HEK293 (cell line): ENCODE measurements around the gene PUM1.

Source experiments
- CTCF ChIA-PET: fragments of 350-600 bp; formaldehyde crosslinking; extraction: SDS; loops from one replicate; lab custom pipeline; 2021; ENCODE audit warnings: antibody characterized with exemption; lab: Yijun Ruan, JAX
- POLR2A ChIA-PET: fragments of 300-600 bp; formaldehyde crosslinking; extraction: SDS; loops from one replicate; lab custom pipeline; 2020; ENCODE audit warnings: antibody characterized with exemption, inconsistent platforms; lab: Yijun Ruan, JAX
- H3K27ac ChIP-seq: fragments of 200-500 bp; sonication (Bioruptor generic); 2 replicates; pipeline ENCODE4 v1.5.1; 2014; ENCODE audit warnings: low read depth, low read length, control low read depth, inconsistent platforms; ENCODE audit errors: extremely low read depth
- H3K36me3 ChIP-seq, 2 experiments: fragments of 200-500 bp in 1 of 2; sonication (Bioruptor generic) in 1 of 2; 1 replicate in 1 of 2; 2 replicates in 1 of 2; pipeline ENCODE4 v1.5.1; 2014 to 2017; ENCODE audit warnings: inconsistent platforms in 2 of 2, low read length in 2 of 2; ENCODE audit not compliant: control insufficient read depth in 2 of 2, insufficient read depth in 1 of 2
- H3K4me1 ChIP-seq: fragments of 200-500 bp; sonication (Bioruptor generic); 2 replicates; pipeline ENCODE4 v1.5.1; 2014; ENCODE audit warnings: mild to moderate bottlenecking, low read length, inconsistent platforms; ENCODE audit not compliant: control insufficient read depth, insufficient read depth
- H3K4me3 ChIP-seq: 2 replicates; pipeline ENCODE4 v1.5.1; 2011; ENCODE audit warnings: low read depth, mild to moderate bottlenecking, control low read depth, low read length, moderate library complexity
- H3K9me3 ChIP-seq: fragments of 200-500 bp; sonication (Bioruptor generic); 2 replicates; pipeline ENCODE4 v1.5.1; 2014; ENCODE audit warnings: low read depth, low read length, inconsistent platforms; ENCODE audit not compliant: control insufficient read depth, insufficient read depth
- AEBP2 ChIP-seq: fragments of 450-650 bp; formaldehyde crosslinking; IDR thresholded peaks from 2 replicates; pipeline ENCODE4 v1.5.1; 2016; ENCODE audit warnings: missing biosample characterization, missing genetic modification characterization, borderline replicate concordance
- BCL11B ChIP-seq: fragments of 450-650 bp; formaldehyde crosslinking; IDR thresholded peaks from 2 replicates; pipeline ENCODE4 v1.5.1; 2016; ENCODE audit warnings: low read depth, missing biosample characterization, missing genetic modification characterization
- HOXD13 ChIP-seq: sonication (generic); formaldehyde crosslinking; IDR thresholded peaks from 2 replicates; pipeline ENCODE4 v1.8.0; 2022; ENCODE audit warnings: missing genetic modification reagents, borderline replicate concordance
- KLF10 ChIP-seq: fragments of 450-650 bp; IDR thresholded peaks from 2 replicates; pipeline ENCODE4 v1.5.1; 2018; ENCODE audit warnings: missing biosample characterization, mild to moderate bottlenecking, missing genetic modification characterization
- KLF8 ChIP-seq: fragments of 450-650 bp; formaldehyde crosslinking; IDR thresholded peaks from 2 replicates; pipeline ENCODE4 v1.5.1; 2016; ENCODE audit warnings: missing biosample characterization, missing genetic modification characterization
- PRDM1 ChIP-seq: fragments of 450-650 bp; formaldehyde crosslinking; IDR thresholded peaks from 2 replicates; pipeline ENCODE4; 2016; ENCODE audit warnings: missing biosample characterization, missing genetic modification characterization
- PRDM4 ChIP-seq: fragments of 450-650 bp; formaldehyde crosslinking; IDR thresholded peaks from 2 replicates; pipeline ENCODE4 v1.5.1; 2017; ENCODE audit warnings: missing biosample characterization, missing genetic modification characterization
- WT1 ChIP-seq: fragments of 450-650 bp; formaldehyde crosslinking; IDR thresholded peaks from 2 replicates; pipeline ENCODE4 v1.5.1; 2016; ENCODE audit warnings: missing biosample characterization, missing genetic modification characterization
- ZBTB1 ChIP-seq: fragments of 450-650 bp; formaldehyde crosslinking; IDR thresholded peaks from 2 replicates; pipeline ENCODE4 v1.5.1; 2016; ENCODE audit warnings: missing biosample characterization, missing genetic modification characterization
- ZBTB6 ChIP-seq: fragments of 450-650 bp; formaldehyde crosslinking; IDR thresholded peaks from 2 replicates; pipeline ENCODE4 v1.5.1; 2017; ENCODE audit warnings: missing biosample characterization, missing genetic modification characterization
- ZFP37 ChIP-seq: fragments of 450-650 bp; formaldehyde crosslinking; IDR thresholded peaks from 2 replicates; pipeline ENCODE4 v1.5.1; 2016; ENCODE audit warnings: missing biosample characterization, missing genetic modification characterization
- ZFP69B ChIP-seq: fragments of 450-650 bp; formaldehyde crosslinking; IDR thresholded peaks from 2 replicates; pipeline ENCODE4 v1.5.1; 2016; ENCODE audit warnings: missing biosample characterization, missing genetic modification characterization
- ZNF138 ChIP-seq: fragments of 450-650 bp; formaldehyde crosslinking; IDR thresholded peaks from 2 replicates; pipeline ENCODE4 v1.5.1; 2016; ENCODE audit warnings: missing biosample characterization, missing genetic modification characterization, borderline replicate concordance
- ZNF175 ChIP-seq: fragments of 450-650 bp; formaldehyde crosslinking; IDR thresholded peaks from 2 replicates; pipeline ENCODE4 v1.5.1; 2016; ENCODE audit warnings: missing biosample characterization, missing genetic modification characterization
- ZNF19 ChIP-seq: fragments of 450-650 bp; formaldehyde crosslinking; IDR thresholded peaks from 2 replicates; pipeline ENCODE4; 2016; ENCODE audit warnings: missing biosample characterization, missing genetic modification characterization, low read depth
- ZNF2 ChIP-seq: fragments of 450-650 bp; formaldehyde crosslinking; IDR thresholded peaks from 2 replicates; pipeline ENCODE4 v1.5.1; 2016; ENCODE audit warnings: missing biosample characterization, missing genetic modification characterization
- ZNF202 ChIP-seq: fragments of 450-650 bp; formaldehyde crosslinking; IDR thresholded peaks from 2 replicates; pipeline ENCODE4 v1.5.1; 2016; ENCODE audit warnings: missing biosample characterization, missing genetic modification characterization, borderline replicate concordance
- ZNF292 ChIP-seq: fragments of 450-650 bp; formaldehyde crosslinking; IDR thresholded peaks from 2 replicates; pipeline ENCODE4 v1.5.1; 2016; ENCODE audit warnings: low read depth, missing biosample characterization, missing genetic modification characterization, borderline replicate concordance
- ZNF335 ChIP-seq: fragments of 450-650 bp; formaldehyde crosslinking; conservative IDR thresholded peaks from 2 replicates; pipeline ENCODE4 v1.5.1; 2016; ENCODE audit warnings: missing biosample characterization, missing genetic modification characterization
- ZNF433 ChIP-seq: fragments of 450-650 bp; formaldehyde crosslinking; IDR thresholded peaks from 2 replicates; pipeline ENCODE4 v1.5.1; 2016; ENCODE audit warnings: missing biosample characterization, missing genetic modification characterization, low read depth
- ZNF510 ChIP-seq: fragments of 450-650 bp; formaldehyde crosslinking; IDR thresholded peaks from 2 replicates; pipeline ENCODE4 v1.5.1; 2018; ENCODE audit warnings: mild to moderate bottlenecking, missing genetic modification characterization, missing biosample characterization; ENCODE audit not compliant: insufficient replicate concordance
- ZNF585B ChIP-seq: fragments of 450-650 bp; formaldehyde crosslinking; IDR thresholded peaks from 2 replicates; pipeline ENCODE4 v1.5.1; 2016; ENCODE audit warnings: missing biosample characterization, missing genetic modification characterization
- ZNF610 ChIP-seq: fragments of 450-650 bp; formaldehyde crosslinking; IDR thresholded peaks from 2 replicates; pipeline ENCODE4 v1.5.1; 2016; ENCODE audit warnings: missing biosample characterization, missing genetic modification characterization, borderline replicate concordance
- ZNF621 ChIP-seq: fragments of 450-650 bp; formaldehyde crosslinking; IDR thresholded peaks from 2 replicates; pipeline ENCODE4 v1.5.1; 2017; ENCODE audit warnings: missing biosample characterization, missing genetic modification characterization
- ZNF639 ChIP-seq: fragments of 450-650 bp; formaldehyde crosslinking; IDR thresholded peaks from 2 replicates; pipeline ENCODE4 v1.5.1; 2016; ENCODE audit warnings: missing biosample characterization, missing genetic modification characterization
- ZNF776 ChIP-seq: fragments of 450-650 bp; formaldehyde crosslinking; IDR thresholded peaks from 2 replicates; pipeline ENCODE4 v1.5.0; 2017; ENCODE audit warnings: missing biosample characterization, missing genetic modification characterization, borderline replicate concordance
- ZNF843 ChIP-seq: fragments of 450-650 bp; formaldehyde crosslinking; IDR thresholded peaks from 2 replicates; pipeline ENCODE4 v1.5.1; 2016; ENCODE audit warnings: missing biosample characterization, missing genetic modification characterization
- ZSCAN16 ChIP-seq: fragments of 450-650 bp; formaldehyde crosslinking; IDR thresholded peaks from 2 replicates; pipeline ENCODE4 v1.5.1; 2016; ENCODE audit warnings: missing biosample characterization, missing genetic modification characterization

The PUM1 gene

GRCh38 chr1:30898031-30898815 lies 167.3 kb downstream of the PUM1 start:
- Histone ChIP-seq H3K4me1 (peaks cover 2% of the 10 kb centered on the region; the same call in 1 of the 2 replicates), H3K9me3 (no peaks in the 10 kb centered on the region), H3K27ac (no peak overlapping the region), H3K4me3 (no peak overlapping the region), H3K36me3 (no peaks in the 10 kb centered on the region; a peak in 1 of 3 replicates)
- ChIA-PET POLR2A (no interaction called here), CTCF (interaction anchor here (0.8 to 3.5 kb wide), 3 partner anchors 13 to 118 kb away, joined by 3 to 13 read pairs (median 7); no protein-coding TSS in a partner anchor)
- TF ChIP-seq ZNF639 (tag by site-specific recombination) (no peak), HOXD13 (no peak), ZBTB6 (tag by site-specific recombination) (no peak), ZNF621 (tag by site-specific recombination) (no peak), ZNF433 (tag by site-specific recombination) (no peak), ZNF175 (no peak), ZNF202 (tag by site-specific recombination) (no peak), ZNF19 (no peak), ZFP69B (tag by site-specific recombination) (no peak), ZNF335 (tag by site-specific recombination) (no peak), PRDM1 (tag by site-specific recombination) (no peak), KLF8 (no peak), PRDM4 (tag by site-specific recombination) (no peak), KLF10 (tag by site-specific recombination) (no peak), ZNF510 (no peak), ZFP37 (tag by site-specific recombination) (no peak), ZNF138 (tag by site-specific recombination) (no peak), ZNF2 (tag by site-specific recombination) (no peak)

- H3K27ac ChIP-seq: no peak overlapping the region
- H3K36me3 ChIP-seq: no peaks in the 10 kb centered on the region; a peak in 1 of 3 replicates
- CTCF ChIA-PET: interaction anchor here (0.6 to 3.5 kb wide), 4 partner anchors 14 to 121 kb away, joined by 3 to 13 read pairs (median 5); no protein-coding TSS in a partner anchor
- H3K9me3 ChIP-seq: no peaks in the 10 kb centered on the region
- peaks cover 2% of the 10 kb centered on the region; the same call in 1 of the 2 replicates for H3K4me1 ChIP-seq
- POLR2A ChIA-PET: interaction anchor here (0.6 kb wide), 1 partner anchor 23 kb away, joined by 3 read pairs; no protein-coding TSS in a partner anchor
- no peak overlapping the region for H3K4me3 ChIP-seq
- TF ChIP-seq ZBTB1 (tag by site-specific recombination): no peak
- TF ChIP-seq AEBP2: no peak
- no peak for TF ChIP-seq ZNF610 (tag by site-specific recombination)
- no peak for TF ChIP-seq ZSCAN16 (tag by site-specific recombination)
- TF ChIP-seq ZNF292 (tag by site-specific recombination): no peak
- TF ChIP-seq ZNF639 (tag by site-specific recombination): no peak
- no peak for TF ChIP-seq ZNF776
- TF ChIP-seq WT1 (tag by site-specific recombination): no peak
- no peak for TF ChIP-seq ZNF843 (tag by site-specific recombination)
- no peak for TF ChIP-seq ZNF585B (tag by site-specific recombination)
- no peak for TF ChIP-seq BCL11B (tag by site-specific recombination)
Measured at GRCh38 chr1:30896905-30897304, 168.6 kb downstream of the PUM1 start.
